SK-N-SH (cell line): ENCODE data around the gene CNOT4.
A peak's percentile ranks its signal among the peaks of the same experiment; 100 is the strongest.

Experiments
- CHD2 ChIP-seq: fragments of 150-350 bp; IDR thresholded peaks from 2 replicates; pipeline ENCODE4 v1.6.1; 2018; ENCODE audit warnings: low read length; ENCODE audit not compliant: partially characterized antibody
- CTCF ChIP-seq: fragments of 200-600 bp; sonication (generic); IDR thresholded peaks from 2 replicates; pipeline ENCODE4 v1.6.1; 2017; ENCODE audit warnings: antibody characterized with exemption, mild to moderate bottlenecking, moderate library complexity
- FOSL2 ChIP-seq: IDR thresholded peaks from 2 replicates; pipeline ENCODE4 v1.4.0; 2012; ENCODE audit warnings: low read depth, mild to moderate bottlenecking, moderate library complexity, borderline replicate concordance
- FOXJ3 ChIP-seq: sonication (generic); formaldehyde crosslinking; IDR thresholded peaks from 2 replicates; pipeline ENCODE4 v1.5.1; 2020; ENCODE audit warnings: mild to moderate bottlenecking, missing genetic modification reagents
- GABPA ChIP-seq: IDR thresholded peaks from 2 replicates; pipeline ENCODE4 v1.4.0; 2012; ENCODE audit warnings: low read depth, mild to moderate bottlenecking
- MAX ChIP-seq: IDR thresholded peaks from 2 replicates; pipeline ENCODE4 v1.4.0; 2012; ENCODE audit warnings: low read depth
- POLR2AphosphoS5 ChIP-seq: IDR thresholded peaks from 2 replicates; pipeline ENCODE4 v1.6.1; 2012; ENCODE audit warnings: low read depth, low read length
- RAD21 ChIP-seq: IDR thresholded peaks from 2 replicates; pipeline ENCODE4 v1.6.1; 2012; ENCODE audit warnings: mild to moderate bottlenecking, low read length
- RFX5 ChIP-seq: IDR thresholded peaks from 2 replicates; pipeline ENCODE4 v1.6.1; 2012; ENCODE audit warnings: mild to moderate bottlenecking, improper control_type of control experiment, low read length
- RXRA ChIP-seq: IDR thresholded peaks from 2 replicates; pipeline ENCODE4 v1.4.0; 2012; ENCODE audit warnings: low read depth, mild to moderate bottlenecking, borderline replicate concordance
- SIN3A ChIP-seq: IDR thresholded peaks from 2 replicates; pipeline ENCODE4 v1.6.1; 2012; ENCODE audit warnings: low read depth, mild to moderate bottlenecking, low read length, moderate library complexity, borderline replicate concordance
- TAF1 ChIP-seq: IDR thresholded peaks from 2 replicates; pipeline ENCODE4 v1.6.1; 2012; ENCODE audit warnings: low read depth, mild to moderate bottlenecking, low read length, moderate library complexity, borderline replicate concordance
- USF2 ChIP-seq: fragments of 150-350 bp; IDR thresholded peaks from 2 replicates; pipeline ENCODE4 v1.6.1; 2017; ENCODE audit warnings: antibody characterized with exemption, low read length, low read depth, borderline replicate concordance
- ZBTB33 ChIP-seq: IDR thresholded peaks from 2 replicates; pipeline ENCODE4 v1.4.0; 2012; ENCODE audit warnings: low read depth, borderline replicate concordance

GRCh38 chr7:135321556-135321955, 188.3 kb downstream of the CNOT4 start:
- TF ChIP-seq CTCF (no peak), MAX (no peak), USF2 (no peak), FOXJ3 (0 out of 2 replicates have a peak, but pooled peaks have one; percentile 57), FOSL2 (peak; percentile 67; the same call in 1 of the 2 replicates), RXRA (no peak), SIN3A (no peak), RFX5 (no peak), ZBTB33 (no peak), POLR2AphosphoS5 (no peak), RAD21 (no peak), GABPA (no peak), CHD2 (peak; percentile 76), TAF1 (no peak)
